ENCODE data around the gene FITM1. TPM values are rescaled to one million over a fixed set of nuclear protein-coding genes. Genes with fewer than 3 reads are reported as not detected.

The FITM1 gene
- total RNA-seq, 3 donors from 2014 or later (not counting 1 experiment from before 2014, with no cell fraction given) = 0.80 to 2.8 (median 2.3) TPM

- Histone ChIP-seq H3K9me3 (ENCODE audit: control insufficient read depth, insufficient read depth, low read length) (no peaks in the 10 kb centered on the region), H3K27me3 (ENCODE audit: control insufficient read depth, insufficient read depth, low read length) (no peaks in the 10 kb centered on the region), H3K36me3 (ENCODE audit: control insufficient read depth, insufficient read depth, low read length) (peaks cover 71% of the 10 kb centered on the region), H3K4me1 (ENCODE audit: control insufficient read depth, insufficient read depth, low read length) (peaks cover 37% of the 10 kb centered on the region), H3K4me3 (ENCODE audit: low read length) (no peak overlapping the region), H3K27ac (ENCODE audit: low read length) (no peak overlapping the region)
- DNase-seq = no peak
- H3K36me3 Mint-ChIP-seq = no peaks in the 10 kb centered on the region
- H3K27me3 Mint-ChIP-seq (ENCODE audit: low read depth in 2 of 2) = no peaks in the 10 kb centered on the region
- no peak for ATAC-seq
- H3K4me3 Mint-ChIP-seq = no peak overlapping the region
- H3K27ac Mint-ChIP-seq = peak overlapping the region; percentile 53 to 74
- intact Hi-C loops (cut with micrococcal nuclease) = no loop called here
- no peaks in the 10 kb centered on the region for H3K9me3 Mint-ChIP-seq
- TF ChIP-seq CTCF (IDR thresholded peaks at IDR 0.05) = no peak
- 97% methylated on average over 14 of the region's 14 CpGs for WGBS (ENCODE audit: insufficient coverage)
- H3K4me1 Mint-ChIP-seq = peaks cover 45 to 64% of the 10 kb centered on the region in 2 donors
Observed at GRCh38 chr14:24164518-24164991, 34.1 kb downstream of the FITM1 start.

- no peak for TF ChIP-seq CTCF (IDR thresholded peaks at IDR 0.05)
- no peaks in the 10 kb centered on the region for H3K9me3 Mint-ChIP-seq
- H3K27ac Mint-ChIP-seq = peak overlapping the region; percentile 71 to 73
- Histone ChIP-seq H3K4me3 (ENCODE audit: low read length) (no peak overlapping the region), H3K4me1 (ENCODE audit: control insufficient read depth, insufficient read depth, low read length) (peaks cover 30% of the 10 kb centered on the region), H3K27me3 (ENCODE audit: control insufficient read depth, insufficient read depth, low read length) (no peaks in the 10 kb centered on the region), H3K36me3 (ENCODE audit: control insufficient read depth, insufficient read depth, low read length) (peaks cover 64% of the 10 kb centered on the region), H3K27ac (ENCODE audit: low read length) (no peak overlapping the region), H3K9me3 (ENCODE audit: control insufficient read depth, insufficient read depth, low read length) (no peaks in the 10 kb centered on the region)
- H3K27me3 Mint-ChIP-seq (ENCODE audit: low read depth in 2 of 2) = no peaks in the 10 kb centered on the region
- ATAC-seq (no peak), DNase-seq (no peak)
- H3K36me3 Mint-ChIP-seq = no peaks in the 10 kb centered on the region
- peaks cover 43 to 59% of the 10 kb centered on the region in 2 donors for H3K4me1 Mint-ChIP-seq
- WGBS (ENCODE audit: insufficient coverage) = 96% methylated on average over 5 of the region's 5 CpGs
- H3K4me3 Mint-ChIP-seq = no peak overlapping the region
- intact Hi-C loops (cut with micrococcal nuclease) = no loop called here
Observed at GRCh38 chr14:24165785-24166184, 35.3 kb downstream of the FITM1 start.

- Histone ChIP-seq H3K27me3 (ENCODE audit: control insufficient read depth, insufficient read depth, low read length) (no peaks in the 10 kb centered on the region), H3K27ac (ENCODE audit: low read length) (no peak overlapping the region), H3K36me3 (ENCODE audit: control insufficient read depth, insufficient read depth, low read length) (peaks cover 61% of the 10 kb centered on the region), H3K9me3 (ENCODE audit: control insufficient read depth, insufficient read depth, low read length) (no peaks in the 10 kb centered on the region), H3K4me1 (ENCODE audit: control insufficient read depth, insufficient read depth, low read length) (peaks cover 38% of the 10 kb centered on the region), H3K4me3 (ENCODE audit: low read length) (no peak overlapping the region)
- Mint-ChIP-seq H3K36me3 (no peaks in the 10 kb centered on the region), H3K4me1 (peaks cover 30 to 53% of the 10 kb centered on the region in 2 donors), H3K9me3 (no peaks in the 10 kb centered on the region), H3K4me3 (no peak overlapping the region), H3K27me3 (ENCODE audit: low read depth in 2 of 2) (no peaks in the 10 kb centered on the region), H3K27ac (peak overlapping the region; percentile 61 to 71)
- intact Hi-C loops (cut with micrococcal nuclease) = no loop called here
- TF ChIP-seq CTCF (IDR thresholded peaks at IDR 0.05) = no peak
- DNase-seq = no peak
- no peak for ATAC-seq
- 90% methylated on average over 3 of the region's 3 CpGs for WGBS (ENCODE audit: insufficient coverage)
Observed at GRCh38 chr14:24167469-24168114, 37.1 kb downstream of the FITM1 start.

Measured in natural killer cell (primary cell).